Stimulated activated CD8-positive, alpha-beta memory T cell treated with anti-CD3 and anti-CD28 coated beads, Interleukin-12 subunit alpha, Interleukin-12 subunit beta, amount 100 ng/mL, for 24 hours (primary cell): ENCODE results near the gene ARHGAP10.
"Not testable (repeated sequence)": the region's sequence is repeated elsewhere in the genome, so short reads cannot be mapped to it uniquely, and the experiment has no call there.

Experiments used
- DNase-seq: peaks from one replicate; pipeline ENCODE4 v3.0.0-alpha.2; 2020; ENCODE audit errors: extremely low read depth

Gene ARHGAP10

GRCh38 chr4:147847751-147848590 is 116.1 kb downstream of the ARHGAP10 start:
- no peak for DNase-seq

GRCh38 chr4:147848634-147849033 is 116.7 kb downstream of the ARHGAP10 start:
- no peak for DNase-seq

- DNase-seq: no peak
These were observed 119.2 kb downstream of the ARHGAP10 start for GRCh38 chr4:147851135-147851534.

- no peak for DNase-seq
These were observed 121.8 kb downstream of the ARHGAP10 start for GRCh38 chr4:147853706-147854105.

- DNase-seq: no peak
These were observed 122.3 kb downstream of the ARHGAP10 start for GRCh38 chr4:147854154-147854553.

DNA sequence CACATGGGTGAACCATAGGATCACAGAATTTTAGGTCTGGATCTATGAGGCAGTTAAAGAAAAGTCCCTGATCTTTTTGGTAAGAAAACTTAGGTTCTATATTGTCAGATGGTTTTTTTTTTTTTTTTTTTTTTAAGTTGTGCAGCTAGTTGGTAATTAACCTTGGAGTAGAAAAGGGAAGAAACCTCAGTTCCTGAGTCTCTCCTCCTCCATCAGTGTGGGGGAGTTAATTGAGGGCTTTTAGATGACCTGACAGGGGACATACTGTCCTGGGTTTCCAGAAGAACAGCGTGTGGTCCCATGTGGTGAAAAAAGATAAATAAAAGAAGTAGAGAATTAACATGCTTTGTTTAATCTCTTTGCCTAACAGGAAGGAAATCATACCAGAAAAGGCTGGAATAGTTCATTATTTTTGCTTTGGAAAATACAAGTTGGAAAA is 123.7 kb downstream of the ARHGAP10 start:
- no peak for DNase-seq

GRCh38 chr4:147860960-147861359 is 129.1 kb downstream of the ARHGAP10 start:
- no peak for DNase-seq

GRCh38 chr4:147862043-147862692 is 130.3 kb downstream of the ARHGAP10 start:
- no peak for DNase-seq

GRCh38 chr4:147863111-147863747 is 131.3 kb downstream of the ARHGAP10 start:
- DNase-seq: no peak

DNA sequence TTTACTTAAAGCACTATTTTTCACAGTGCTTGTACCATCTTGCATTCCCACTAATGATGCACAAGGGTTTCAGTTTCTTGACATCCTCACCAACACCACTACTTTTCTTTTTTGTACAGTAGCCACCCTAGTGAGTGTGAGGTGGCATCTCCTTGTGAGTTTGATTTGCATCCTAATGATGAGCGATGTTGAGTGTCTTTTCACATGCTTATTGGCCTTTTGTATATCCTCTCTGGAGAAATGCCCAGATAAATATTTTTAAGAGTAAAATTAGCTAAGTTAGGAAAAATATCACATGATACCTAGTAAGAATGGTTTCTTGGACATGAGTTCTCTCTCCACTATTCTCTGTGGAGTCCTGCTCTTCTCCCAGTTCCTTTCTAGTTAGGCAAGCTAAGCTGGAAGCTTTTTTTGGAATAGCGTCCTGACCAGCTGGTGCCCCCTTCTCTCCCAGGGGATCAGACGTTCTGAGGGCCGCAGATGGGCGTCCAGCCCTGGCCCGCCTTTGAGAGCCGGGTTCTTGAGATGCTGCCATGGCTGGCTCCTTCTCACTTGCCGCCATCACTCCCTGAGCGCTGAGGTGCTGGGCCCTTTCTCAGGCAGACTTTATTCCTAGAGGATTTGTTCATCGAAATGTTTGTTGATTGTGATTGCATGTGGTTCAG is 132.1 kb downstream of the ARHGAP10 start:
- no peak for DNase-seq

- DNase-seq: no peak
These were observed 132.7 kb downstream of the ARHGAP10 start for GRCh38 chr4:147864607-147865006.

- no peak for DNase-seq
These were observed 134.0 kb downstream of the ARHGAP10 start for GRCh38 chr4:147865926-147866325.

DNA sequence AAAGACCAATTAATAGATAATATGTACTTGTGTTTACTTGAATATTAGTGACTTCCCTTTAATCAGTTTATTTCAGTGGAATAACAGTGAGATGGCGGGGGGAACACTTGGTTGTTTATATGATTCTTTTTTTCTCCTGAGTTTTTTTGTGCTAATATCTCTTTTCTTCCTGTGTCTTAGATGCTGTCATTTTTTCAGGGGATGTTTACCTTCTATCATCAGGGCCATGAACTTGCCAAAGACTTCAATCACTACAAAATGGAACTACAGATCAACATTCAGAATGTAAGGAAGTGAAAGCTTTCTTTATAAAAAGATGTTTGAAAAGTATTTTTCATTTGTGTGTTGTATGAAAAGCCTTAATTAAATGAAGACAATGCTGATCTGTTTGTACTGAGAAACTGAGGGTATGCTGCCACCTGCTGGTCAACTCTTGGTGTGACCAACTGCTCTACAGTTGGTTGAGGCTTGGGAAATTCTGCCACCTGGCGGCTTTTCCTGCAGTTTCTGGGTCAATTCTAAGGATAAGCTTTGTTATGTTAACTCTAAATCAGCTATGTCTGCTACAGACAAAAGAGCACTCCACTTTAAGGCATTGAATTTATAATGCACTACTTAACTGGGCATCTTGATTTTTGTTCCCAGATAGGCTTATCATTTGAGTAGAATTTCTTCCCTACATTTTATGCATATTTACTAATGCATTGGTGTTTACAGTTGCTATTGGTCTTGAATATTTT is 134.8 kb downstream of the ARHGAP10 start:
- peak; percentile 83 for DNase-seq

- no peak for DNase-seq
These were observed 142.2 kb downstream of the ARHGAP10 start for GRCh38 chr4:147874109-147874508.

- no peak for DNase-seq
These were observed 145.5 kb downstream of the ARHGAP10 start for GRCh38 chr4:147877308-147877771.

DNA sequence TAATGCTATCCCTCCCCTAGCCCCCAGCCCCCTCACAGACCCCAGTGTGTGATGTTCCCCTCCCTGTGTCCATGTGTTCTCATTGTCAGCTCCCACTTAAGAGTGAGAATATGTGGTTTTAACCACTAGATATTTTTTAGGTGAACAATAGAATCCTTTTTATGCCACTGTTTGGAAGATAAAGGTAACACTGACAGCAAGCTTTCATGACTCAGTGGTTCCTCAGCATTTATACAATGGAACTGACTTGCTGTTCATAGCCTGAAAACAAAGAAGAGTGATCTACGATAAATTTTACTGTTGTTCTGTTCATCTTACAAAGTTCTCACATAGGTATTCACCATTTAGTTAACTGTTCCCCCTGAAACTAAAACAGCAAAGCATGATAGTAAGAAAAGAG is 147.8 kb downstream of the ARHGAP10 start:
- no peak for DNase-seq

- DNase-seq: no peak
These were observed 148.6 kb downstream of the ARHGAP10 start for GRCh38 chr4:147880511-147880910.

DNA sequence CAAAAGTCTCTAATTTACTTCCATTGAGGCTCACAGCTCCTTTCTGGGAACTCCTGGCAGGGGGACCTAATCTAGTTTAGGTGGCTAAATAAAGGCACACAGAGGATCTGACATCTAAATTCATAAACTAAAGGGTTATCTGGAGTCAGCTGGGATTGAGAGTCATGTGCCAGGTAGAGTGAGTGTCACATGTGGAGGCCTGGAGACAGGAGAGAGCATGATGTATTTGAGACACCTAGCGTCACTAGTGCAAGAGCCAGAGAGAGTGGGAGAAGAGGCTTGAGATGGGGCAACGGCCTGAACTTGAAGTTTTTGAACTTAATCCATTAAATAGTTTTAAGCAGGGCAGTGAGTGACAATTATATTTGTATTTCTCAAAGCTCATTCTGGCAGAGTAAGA is 152.6 kb downstream of the ARHGAP10 start:
- no peak for DNase-seq

DNA sequence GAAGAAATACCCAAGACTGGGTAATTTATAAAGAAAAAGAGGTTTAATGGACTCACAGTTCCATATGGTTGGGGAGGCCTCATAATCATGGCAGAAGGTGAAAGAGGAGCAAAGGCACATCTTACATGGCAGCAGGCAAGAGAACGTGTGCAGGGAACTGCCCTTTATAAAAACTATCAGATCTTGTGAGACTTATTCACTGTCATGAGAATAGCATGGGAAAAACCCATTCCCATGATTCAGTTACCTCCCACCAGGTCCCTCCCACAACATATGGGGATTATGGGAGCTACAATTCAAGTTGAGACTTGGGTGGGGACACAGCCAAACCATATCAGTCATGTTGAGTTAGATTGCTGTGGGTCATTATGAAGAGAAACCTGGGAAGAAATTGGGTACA is 153.3 kb downstream of the ARHGAP10 start:
- DNase-seq: not testable (repeated sequence)

DNA sequence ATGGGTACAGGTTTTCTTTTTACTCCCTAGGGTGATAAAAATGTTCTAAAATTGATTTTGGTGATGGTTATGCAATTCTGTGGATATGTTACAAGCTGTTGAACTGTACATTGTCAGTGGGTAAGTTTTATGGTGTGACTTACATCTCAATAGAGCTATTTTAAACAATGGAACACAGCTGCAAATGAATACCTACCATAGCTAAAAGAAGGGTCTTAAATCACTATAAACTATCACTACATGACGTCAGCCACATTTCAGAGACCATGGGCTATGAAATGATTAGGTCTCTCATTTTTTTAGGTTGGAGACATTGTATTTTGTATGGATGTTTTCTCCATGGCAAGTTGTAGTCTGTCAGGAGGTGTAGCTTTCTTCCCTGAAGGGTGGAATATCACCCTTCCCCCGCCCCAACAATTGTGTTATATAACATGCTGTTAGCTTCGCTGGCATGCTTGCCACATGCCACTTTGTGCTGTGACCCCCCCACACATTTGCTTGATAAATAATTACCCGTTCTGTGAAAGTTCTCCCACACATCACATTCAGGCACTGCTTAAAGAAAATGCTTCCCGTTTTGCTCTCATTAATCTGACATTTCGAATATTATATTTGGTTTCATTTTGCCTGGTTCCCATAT is 159.7 kb downstream of the ARHGAP10 start:
- no peak for DNase-seq

DNA sequence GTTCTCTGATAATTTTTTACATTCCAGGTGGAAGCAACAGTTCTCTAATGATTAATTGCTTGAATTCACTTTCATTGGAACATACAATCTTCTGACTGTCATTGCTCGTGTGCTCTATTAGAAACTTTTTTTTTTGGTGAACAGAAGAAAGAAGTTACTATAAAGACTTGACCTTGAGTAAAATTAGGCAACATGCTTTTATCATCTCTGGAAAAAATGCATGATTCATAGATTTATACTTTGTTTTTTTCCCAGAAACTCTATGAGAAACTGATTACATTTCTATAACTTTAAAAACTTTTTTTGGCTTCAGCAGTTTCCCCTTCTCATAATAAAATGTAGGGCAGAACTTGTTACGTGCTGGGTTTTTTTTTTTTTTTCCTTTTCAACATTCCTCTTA is 167.6 kb downstream of the ARHGAP10 start:
- DNase-seq: no peak
